CD4-positive, alpha-beta T cell treated with Interleukin-17A for 4 hours (primary cell): Measurements from ENCODE around the gene PSMG4.
A peak's percentile ranks its signal among the peaks of the same experiment; 100 is the strongest.

Experiments used
- DNase-seq: peaks from one replicate; pipeline ENCODE4 v3.0.0-alpha.2; 2020; ENCODE audit warnings: mixed read lengths

Gene PSMG4

GRCh38 chr6:3252861-3253596 lies 5.7 kb upstream of the PSMG4 start:
- no peak for DNase-seq

- DNase-seq = no peak
Measured at GRCh38 chr6:3253597-3253961, 5.2 kb upstream of the PSMG4 start.

GRCh38 chr6:3258201-3258600 lies 546 bp upstream of the PSMG4 start:
- no peak for DNase-seq

GRCh38 chr6:3259491-3259958 lies 778 bp downstream of the PSMG4 start:
- DNase-seq = peak; percentile 21

GRCh38 chr6:3260296-3260695 lies 1.5 kb downstream of the PSMG4 start:
- no peak for DNase-seq

GRCh38 chr6:3260772-3261517 lies 2.2 kb downstream of the PSMG4 start:
- DNase-seq = no peak

- DNase-seq = no peak
Measured at GRCh38 chr6:3261518-3261820, 2.7 kb downstream of the PSMG4 start.

- no peak for DNase-seq
Measured at GRCh38 chr6:3261921-3262320, 3.2 kb downstream of the PSMG4 start.

- no peak for DNase-seq
Measured at GRCh38 chr6:3263096-3263495, 4.3 kb downstream of the PSMG4 start.

GRCh38 chr6:3264356-3264755 lies 5.6 kb downstream of the PSMG4 start:
- no peak for DNase-seq

GRCh38 chr6:3265671-3266070 lies 6.9 kb downstream of the PSMG4 start:
- no peak for DNase-seq

- no peak for DNase-seq
Measured at GRCh38 chr6:3266170-3266569, 7.4 kb downstream of the PSMG4 start.

GRCh38 chr6:3267162-3267561 lies 8.4 kb downstream of the PSMG4 start:
- no peak for DNase-seq

- DNase-seq = no peak
Measured at GRCh38 chr6:3268680-3269079, 9.9 kb downstream of the PSMG4 start.

GRCh38 chr6:3269281-3269975 lies 10.7 kb downstream of the PSMG4 start:
- no peak for DNase-seq

- DNase-seq = no peak
Measured at GRCh38 chr6:3270258-3270657, 11.5 kb downstream of the PSMG4 start.

- DNase-seq = no peak
Measured at GRCh38 chr6:3271756-3272155, 13.0 kb downstream of the PSMG4 start.

GRCh38 chr6:3272911-3273547 lies 14.3 kb downstream of the PSMG4 start:
- no peak for DNase-seq

GRCh38 chr6:3273707-3274521 lies 15.2 kb downstream of the PSMG4 start:
- no peak for DNase-seq

- DNase-seq = no peak
Measured at GRCh38 chr6:3276174-3277167, 17.7 kb downstream of the PSMG4 start.

- no peak for DNase-seq
Measured at GRCh38 chr6:3277251-3277650, 18.5 kb downstream of the PSMG4 start.
